ENCODE measurements around the gene IGSF10. TPM values are rescaled to one million over a fixed set of nuclear protein-coding genes. Genes with fewer than 3 reads are reported as not detected.

IGSF10 gene
- total and polyA plus RNA-seq, 2 of the 8 experiments (the other 6 are each of a cell fraction or from before 2014, with no cell fraction given), result 0.59 to 0.95 TPM

DNA sequence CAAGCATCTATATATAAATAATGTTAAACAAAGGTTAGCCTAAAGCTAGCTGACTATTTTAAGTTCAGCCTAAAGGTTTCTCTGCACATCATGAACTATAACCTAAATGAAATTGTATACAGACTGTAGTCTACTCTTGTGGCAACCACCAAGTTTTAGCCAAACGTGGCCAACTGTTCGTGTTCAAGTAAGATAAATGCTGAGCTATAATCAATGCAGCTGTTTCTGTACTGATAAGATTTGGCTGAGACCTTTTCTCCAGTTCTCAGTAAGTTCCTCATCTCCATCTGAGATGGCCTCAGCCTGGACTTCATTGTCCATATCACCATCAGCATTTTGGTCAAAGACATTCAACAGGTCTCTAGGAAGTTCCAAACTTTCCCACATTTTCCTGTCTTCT, 43.7 kb upstream of the IGSF10 start:
- no peak overlapping the region for H2BK15ac ChIP-seq (ENCODE audit: low read length)
- no peak overlapping the region for H3K23ac ChIP-seq (ENCODE audit: insufficient read length)
- H2BK20ac ChIP-seq (ENCODE audit: low read length), result no peak overlapping the region
- no peak overlapping the region for H3K9ac ChIP-seq (replicated peaks in 1 of 4; ENCODE audit: extremely low read depth in 1 of 4, low read depth in 3 of 4, low read length in 3 of 4)
- no peak for FAIRE-seq
- no peak overlapping the region for H3K14ac ChIP-seq (ENCODE audit: insufficient read length)
- no peaks in the 10 kb centered on the region for H3K79me2 ChIP-seq (ENCODE audit: control insufficient read depth in 1 of 2, insufficient read depth in 2 of 2, low read length in 2 of 2)
- H4K20me1 ChIP-seq (replicated peaks in 1 of 2; ENCODE audit: control insufficient read depth in 1 of 2, insufficient read depth in 2 of 2, low read length in 2 of 2), result no peaks in the 10 kb centered on the region
- no peak overlapping the region for H3K4me2 ChIP-seq (ENCODE audit: insufficient read depth in 1 of 2, low read depth in 2 of 2, low read length in 2 of 2)
- no peak overlapping the region for H2BK12ac ChIP-seq (ENCODE audit: low read depth, low read length)
- H3K18ac ChIP-seq (ENCODE audit: extremely low read depth, low read length), result no peak overlapping the region
- H4K8ac ChIP-seq (ENCODE audit: extremely low read depth, insufficient read depth, low read length), result no peak overlapping the region
- H3K9me3 ChIP-seq (ENCODE audit: insufficient read depth in 2 of 2, low read depth in 1 of 2, low read length in 1 of 2), result peaks cover 6 to 8% of the 10 kb centered on the region in 2 experiments; a peak in 3 of 4 replicates
- H4K5ac ChIP-seq (ENCODE audit: insufficient read length, low read depth, low read length), result no peak overlapping the region
- H3K27ac ChIP-seq (ENCODE audit: low read depth, low read length), result no peak overlapping the region
- ChIA-PET CTCF (ENCODE audit: partially characterized antibody) (no interaction called here), POLR2A (ENCODE audit: partially characterized antibody) (no interaction called here)
- no peak overlapping the region for H2BK120ac ChIP-seq (replicated peaks; ENCODE audit: low read depth, low read length)
- H3K23me2 ChIP-seq (ENCODE audit: low read depth, low read length), result no peaks in the 10 kb centered on the region
- H3K4me1 ChIP-seq (replicated peaks in 1 of 4; ENCODE audit: control insufficient read depth in 3 of 4, insufficient read depth in 4 of 4, low read length in 3 of 4), result no peaks in the 10 kb centered on the region; a peak in 1 of 7 replicates
- H2BK5ac ChIP-seq (ENCODE audit: low read depth, low read length), result no peak overlapping the region
- H2AK5ac ChIP-seq (ENCODE audit: low read depth, low read length), result no peak overlapping the region
- no peak for DNase-seq (ENCODE audit: low read depth in 1 of 2, low spot score in 2 of 2)
- no peak overlapping the region for H3K56ac ChIP-seq (replicated peaks; ENCODE audit: insufficient read length, low read depth, low read length)
- no peaks in the 10 kb centered on the region for H3K27me3 ChIP-seq (replicated peaks in 1 of 4; ENCODE audit: control insufficient read depth in 3 of 4, extremely low read depth in 1 of 4, insufficient read depth in 3 of 4, low read length in 3 of 4)
- no peaks in the 10 kb centered on the region for H3K36me3 ChIP-seq (ENCODE audit: control insufficient read depth in 2 of 4, insufficient read depth in 4 of 4, low read length in 3 of 4)
- no peak overlapping the region for H3K4ac ChIP-seq (replicated peaks; ENCODE audit: insufficient read length, low read depth, low read length)
- 87% methylated on average over 2 of the region's 2 CpGs; no CpG with 5 or more reads in 1 of the 2 experiments for WGBS, 2 experiments (ENCODE audit: extremely low coverage in 1 of 2, insufficient coverage in 1 of 2, insufficient read length in 1 of 2, insufficient replicate concordance in 2 of 2, low coverage in 1 of 2, low lambda C conversion rate in 2 of 2, missing lambda C conversion rate in 1 of 2)
- no peak overlapping the region for H4K91ac ChIP-seq (replicated peaks; ENCODE audit: insufficient read length, low read length)
- no peak overlapping the region for H2AFZ ChIP-seq (ENCODE audit: low read length)
- H3K79me1 ChIP-seq (ENCODE audit: low read depth, low read length), result no peaks in the 10 kb centered on the region
- no peak overlapping the region for H3K4me3 ChIP-seq (ENCODE audit: extremely low read depth in 1 of 4, insufficient read depth in 2 of 4, low read depth in 3 of 4, low read length in 4 of 4)
- TF ChIP-seq TBP (IDR thresholded peaks at IDR 0.05; ENCODE audit: low read depth, low read length), result no peak
- no peak for TF ChIP-seq TAF7 (optimal IDR thresholded peaks at IDR 0.05; ENCODE audit: borderline replicate concordance, low read depth, low read length)
